HG02973 (cell line): ENCODE results near the gene ADAMTSL4.
A peak's percentile ranks its signal among the peaks of the same experiment; 100 is the strongest.
"Not testable (repeated sequence)": the region's sequence is repeated elsewhere in the genome, so short reads cannot be mapped to it uniquely, and the experiment has no call there.

Experiments
- ATAC-seq: cut with Tn5 transposase; IDR thresholded peaks from one replicate; pipeline ENCODE4 v1.9.1; 2021; ENCODE audit warnings: moderate library complexity; ENCODE audit not compliant: unreplicated experiment

ADAMTSL4 gene

DNA sequence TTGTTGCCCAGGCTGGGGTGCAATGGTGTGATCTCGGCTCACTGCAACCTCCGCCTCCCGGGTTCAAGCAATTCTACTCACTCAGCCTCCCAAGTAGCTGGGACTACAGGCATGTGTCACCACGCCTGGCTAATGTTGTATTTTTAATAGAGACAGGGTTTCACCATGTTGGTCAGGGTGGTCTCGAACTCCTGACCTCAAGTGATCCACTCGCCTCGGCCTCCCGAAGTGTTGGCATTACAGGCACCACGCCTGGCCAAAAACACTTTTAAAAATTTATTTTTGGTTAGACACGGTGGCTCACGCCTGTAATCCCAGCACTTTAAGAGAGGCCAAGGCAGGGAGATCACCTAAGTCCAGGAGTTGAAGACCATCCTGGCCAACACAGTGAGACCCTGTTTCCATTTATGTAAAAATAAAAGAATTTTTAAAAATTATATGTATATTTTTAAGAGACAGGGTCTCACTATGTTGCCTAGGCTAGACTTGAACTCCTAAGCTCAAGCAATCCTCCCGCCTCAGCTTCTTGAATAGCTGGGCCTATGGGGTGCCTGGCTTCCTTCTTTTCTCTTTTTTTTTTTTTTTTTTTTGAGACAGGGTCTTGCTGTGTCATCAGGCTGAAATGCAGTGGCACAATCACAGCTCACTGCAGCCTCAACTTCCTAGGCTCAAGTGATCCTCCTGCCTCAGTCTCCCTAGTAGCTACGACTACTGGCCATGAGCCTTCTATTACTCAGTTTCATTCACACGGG lies 16.2 kb downstream of the ADAMTSL4 start:
- not testable (repeated sequence) for ATAC-seq

DNA sequence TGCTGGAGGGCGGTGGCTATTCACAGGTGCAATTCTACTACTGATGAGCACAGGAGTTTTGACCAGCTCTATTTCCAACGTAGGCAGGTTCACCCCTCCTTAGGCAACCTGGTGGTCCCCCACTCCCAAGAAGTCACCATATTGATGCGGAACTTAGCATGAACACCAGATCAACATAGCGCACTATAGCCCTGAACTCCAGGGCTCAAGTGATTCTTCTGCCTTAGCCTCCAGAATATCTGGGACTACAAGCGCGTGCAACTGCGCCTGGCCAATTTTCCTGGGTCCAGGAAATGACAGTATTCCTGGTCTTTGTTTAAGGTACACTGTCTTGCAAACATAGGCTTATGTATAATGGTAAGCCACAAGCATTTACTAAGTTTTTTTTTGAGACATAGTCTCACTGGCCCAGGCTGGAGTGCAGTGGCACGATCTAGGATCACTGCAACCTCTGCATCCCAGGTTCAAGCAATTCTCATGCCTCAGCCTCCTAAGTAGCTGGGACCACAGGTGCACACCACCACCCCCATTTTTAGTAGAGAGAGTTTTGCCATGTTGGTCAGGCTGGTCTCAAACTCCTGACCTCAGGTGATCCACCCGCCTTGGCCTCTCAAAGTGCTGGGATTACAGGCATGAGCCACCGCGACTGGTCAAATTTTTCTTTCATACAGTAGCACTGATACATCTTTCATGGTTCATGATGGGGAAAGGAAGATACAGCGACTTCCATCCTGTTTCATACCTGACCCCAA lies 17.6 kb downstream of the ADAMTSL4 start:
- no peak for ATAC-seq

DNA sequence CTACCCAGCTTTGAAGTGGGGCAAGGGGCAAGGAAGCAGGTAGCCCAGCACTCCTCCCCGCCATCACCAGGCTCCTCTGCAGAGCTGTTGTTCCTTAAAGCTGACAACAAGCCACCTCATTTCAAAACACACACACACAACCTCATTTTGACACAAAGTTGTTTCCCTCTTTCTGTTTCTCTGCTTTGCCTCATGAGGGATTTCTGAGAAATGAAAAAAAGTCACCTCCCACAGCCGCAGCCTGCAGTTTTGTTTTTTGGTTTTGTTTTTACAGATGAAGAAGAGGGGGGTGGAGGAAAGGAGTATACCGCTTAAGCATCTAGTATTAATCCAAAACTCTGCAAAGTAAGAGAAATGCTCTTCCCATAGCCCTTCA lies 18.1 kb downstream of the ADAMTSL4 start:
- ATAC-seq: peak; percentile 24

DNA sequence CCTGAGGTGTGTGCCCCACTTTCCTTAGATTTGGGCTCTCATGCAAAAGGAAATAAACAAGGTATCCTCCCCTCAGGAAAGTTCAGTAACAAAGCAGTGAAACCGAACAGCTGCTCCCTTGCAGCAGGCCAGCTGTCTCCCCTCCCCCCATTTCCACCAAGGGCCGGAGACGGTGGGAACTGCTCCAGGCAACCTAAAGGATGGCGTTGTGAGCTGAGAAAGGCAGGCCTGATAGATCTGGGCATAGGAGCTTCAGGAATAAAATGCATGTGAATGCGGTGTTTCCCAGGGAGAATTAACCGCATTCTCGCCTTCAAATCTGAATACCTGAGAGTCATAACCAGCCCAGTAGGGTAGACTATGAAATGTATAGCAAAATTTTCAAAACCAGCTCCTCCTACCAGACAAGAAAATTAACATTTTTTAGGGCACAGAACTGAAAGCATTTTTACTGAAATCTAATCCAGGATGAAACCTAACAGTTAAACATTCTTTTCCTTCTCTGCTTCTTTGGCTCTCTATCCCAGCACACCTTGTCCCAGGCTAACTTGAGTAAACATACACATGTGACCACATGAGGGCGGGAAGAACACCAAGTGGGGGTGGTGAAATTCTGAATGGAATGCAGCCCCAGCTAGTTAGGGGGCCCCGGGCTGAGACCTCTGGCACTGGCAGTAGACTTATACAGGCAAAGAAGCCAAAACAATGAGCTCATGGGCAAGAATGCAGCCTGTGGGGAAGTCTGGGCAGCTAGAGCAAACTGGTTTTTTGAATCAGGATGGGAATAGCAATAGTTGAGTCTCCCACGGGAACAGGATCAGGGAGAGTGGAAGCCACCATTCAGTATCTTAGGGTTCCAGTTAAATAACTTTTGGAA lies 18.7 kb downstream of the ADAMTSL4 start:
- peak; percentile 16 for ATAC-seq

DNA sequence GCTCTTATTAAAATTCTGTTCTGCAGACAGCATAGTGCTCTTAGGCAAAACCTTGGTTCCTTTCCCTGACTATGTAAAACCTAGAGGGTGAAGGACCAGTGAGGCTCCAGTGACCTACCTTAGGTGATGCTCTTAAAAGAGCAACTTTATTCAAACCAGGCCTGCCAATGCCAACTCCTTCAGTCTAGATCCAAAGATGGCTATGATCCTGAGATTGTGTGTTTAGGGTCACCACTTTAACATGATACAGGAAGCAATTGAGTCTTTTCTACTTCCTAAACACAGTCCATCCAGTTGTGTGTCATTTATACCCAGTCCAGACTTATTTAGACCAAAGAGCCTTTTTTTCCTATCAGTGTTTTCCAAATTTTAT lies 19.4 kb downstream of the ADAMTSL4 start:
- ATAC-seq: no peak

DNA sequence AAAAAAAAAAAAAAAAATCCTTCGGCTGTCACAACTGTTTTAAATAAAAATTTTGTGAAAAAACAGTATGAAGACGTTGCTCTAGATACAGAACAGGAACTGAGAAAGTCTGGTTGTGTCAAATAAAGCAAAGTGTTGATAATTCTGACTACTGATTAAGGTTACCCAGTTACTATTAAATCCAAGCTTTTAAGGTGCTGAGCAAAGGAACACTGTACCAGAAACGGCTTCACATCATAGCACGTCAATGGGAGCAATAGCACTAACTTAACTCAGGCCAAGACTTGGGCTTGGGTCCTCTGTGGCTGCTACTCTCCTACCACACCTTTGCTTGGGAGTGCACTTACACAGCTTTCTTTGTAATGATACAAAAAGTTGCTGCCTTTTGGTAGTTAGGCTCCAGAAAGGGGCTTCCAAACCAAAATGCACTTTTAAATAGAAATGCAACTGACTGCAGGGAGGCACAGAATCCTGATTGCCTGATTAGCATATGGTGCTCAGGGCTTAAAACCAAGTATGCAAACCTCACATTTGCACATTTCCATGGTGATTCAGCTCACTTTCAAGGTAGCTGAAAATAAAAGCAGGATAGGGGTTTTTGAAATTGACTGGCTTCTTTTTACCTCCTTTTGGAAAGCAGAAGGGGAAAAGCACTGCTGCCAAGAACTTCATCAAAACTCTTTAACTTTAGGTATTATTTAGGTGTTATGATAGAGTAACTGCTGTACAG lies 23.9 kb downstream of the ADAMTSL4 start:
- no peak for ATAC-seq

DNA sequence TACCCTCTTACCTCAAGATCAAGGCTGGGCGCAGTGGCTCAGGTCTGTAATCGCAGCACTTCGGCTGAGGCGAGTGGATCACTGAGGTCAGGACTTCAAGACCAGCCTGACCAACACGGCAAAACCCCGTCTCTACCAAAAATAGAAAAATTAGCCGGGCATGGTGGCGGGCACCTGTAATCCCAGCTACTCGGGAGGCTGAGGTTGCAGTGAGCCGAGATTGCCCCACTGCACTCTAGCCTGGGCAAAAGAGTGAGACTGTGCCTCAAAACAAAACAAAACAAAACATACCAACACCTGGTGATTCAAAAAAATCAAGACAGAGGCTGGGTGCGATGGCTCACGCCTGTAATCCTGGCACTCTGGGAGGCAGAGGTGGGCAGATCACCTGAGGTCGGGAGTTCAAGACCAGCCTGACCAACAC lies 24.5 kb downstream of the ADAMTSL4 start:
- ATAC-seq: not testable (repeated sequence)

DNA sequence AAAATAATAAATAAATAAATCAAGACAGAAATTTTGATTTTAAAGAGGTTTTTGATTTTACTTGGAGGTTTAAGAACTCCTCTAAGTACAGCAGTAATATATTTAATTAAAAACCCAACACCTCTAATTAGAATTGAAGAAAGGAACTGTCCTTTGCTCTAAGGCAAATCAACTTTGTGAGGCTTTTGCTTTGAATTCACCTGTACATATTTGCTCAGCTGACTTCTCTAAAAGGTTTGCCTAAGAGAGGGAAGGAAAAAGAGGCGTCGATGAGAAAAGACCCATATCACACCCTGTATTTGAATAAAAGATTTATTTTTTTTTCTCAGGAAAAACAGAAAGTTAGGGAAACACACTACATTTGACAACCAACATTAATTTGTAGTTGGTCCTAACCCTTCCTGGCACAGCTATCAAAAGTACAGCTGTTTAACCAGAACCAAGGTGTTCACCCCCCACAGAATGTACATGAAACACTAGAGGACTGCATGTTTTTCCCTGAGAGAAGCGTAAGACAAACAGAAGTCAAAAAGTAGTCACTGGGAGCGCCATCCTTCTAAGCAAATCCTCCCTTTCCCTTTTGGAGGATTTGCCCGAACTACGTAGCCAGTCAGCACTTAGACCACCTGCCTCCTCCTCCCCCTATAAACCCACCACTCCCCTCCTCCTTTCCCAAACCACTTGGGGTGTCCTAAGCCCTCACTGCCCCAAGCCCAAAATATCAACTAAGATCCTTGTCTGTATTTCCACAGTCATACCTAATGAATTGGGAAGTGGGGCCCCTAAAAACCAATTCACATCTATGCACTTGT lies 25.3 kb downstream of the ADAMTSL4 start:
- ATAC-seq: no peak

DNA sequence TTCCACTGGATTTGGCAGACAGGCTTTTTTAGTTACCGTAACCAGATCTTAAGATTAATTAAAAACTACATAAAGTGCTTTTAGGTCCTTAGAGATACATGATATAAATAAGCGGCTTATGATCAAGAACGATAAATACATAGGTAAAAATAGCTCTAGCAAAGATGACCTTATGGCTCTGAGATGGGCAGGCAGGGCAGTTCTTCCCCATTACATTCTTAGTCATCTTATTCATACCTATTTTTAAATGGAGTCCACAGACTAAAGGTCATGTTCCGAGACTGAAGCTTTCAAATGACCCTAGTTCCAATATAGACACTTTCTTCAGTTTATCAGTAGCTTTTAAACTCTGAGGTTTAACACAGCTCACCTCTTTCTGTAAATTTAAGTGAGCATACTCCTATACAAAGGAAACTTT lies 25.9 kb downstream of the ADAMTSL4 start:
- no peak for ATAC-seq

DNA sequence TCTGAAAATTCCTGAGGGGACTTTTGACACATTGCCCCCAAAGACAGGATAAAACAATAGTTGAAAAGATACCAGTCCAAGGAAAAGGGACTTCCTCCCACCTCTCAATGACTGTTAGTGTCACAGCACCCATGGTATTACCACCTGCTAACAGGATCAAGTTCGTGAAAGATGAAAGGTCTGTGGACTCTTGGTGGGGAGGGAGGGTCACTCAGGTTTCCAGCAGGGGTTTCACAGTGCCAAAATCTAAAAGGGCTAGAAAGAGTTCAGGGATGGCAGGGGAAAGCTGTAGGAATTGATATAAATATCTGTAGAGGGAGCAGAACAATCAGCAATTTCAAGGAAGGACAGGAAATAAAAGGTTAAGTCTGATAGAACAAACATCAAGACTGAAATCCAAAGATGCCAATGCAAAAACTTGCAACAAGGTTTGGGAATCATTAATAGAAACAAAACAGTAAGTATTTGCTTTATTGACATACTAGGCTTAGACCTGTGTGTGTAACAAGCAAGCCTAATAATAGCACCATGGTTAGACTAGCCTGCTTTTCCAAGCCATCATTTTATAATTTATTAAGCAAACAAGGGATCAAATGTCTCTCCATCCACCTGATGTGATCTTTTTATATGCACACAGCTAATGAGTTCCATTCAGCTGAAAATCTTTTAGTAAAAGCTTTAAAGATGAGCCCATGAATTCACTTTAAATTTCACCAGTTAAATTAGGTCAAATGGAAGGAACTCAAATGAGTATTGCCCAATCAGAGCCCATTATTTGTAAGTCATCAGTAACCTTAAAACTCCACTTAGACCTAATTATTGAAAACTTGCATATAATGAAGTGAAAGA lies 26.5 kb downstream of the ADAMTSL4 start:
- no peak for ATAC-seq

DNA sequence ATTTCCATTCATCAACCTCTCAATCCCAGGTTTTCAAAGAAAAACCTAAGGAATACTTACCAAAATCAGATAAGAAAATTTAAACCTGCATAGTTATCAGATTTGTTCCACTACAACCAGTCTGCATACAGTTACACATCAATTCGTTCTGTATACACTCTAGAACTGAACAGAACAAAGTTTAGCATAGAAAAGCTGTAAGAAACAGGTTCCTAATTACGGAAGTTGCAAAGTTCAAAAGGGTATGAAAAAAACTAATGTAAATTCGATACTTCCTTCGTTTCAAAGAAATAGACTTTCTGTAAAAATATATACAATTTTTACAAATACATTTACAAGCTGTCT lies 27.1 kb downstream of the ADAMTSL4 start:
- no peak for ATAC-seq

DNA sequence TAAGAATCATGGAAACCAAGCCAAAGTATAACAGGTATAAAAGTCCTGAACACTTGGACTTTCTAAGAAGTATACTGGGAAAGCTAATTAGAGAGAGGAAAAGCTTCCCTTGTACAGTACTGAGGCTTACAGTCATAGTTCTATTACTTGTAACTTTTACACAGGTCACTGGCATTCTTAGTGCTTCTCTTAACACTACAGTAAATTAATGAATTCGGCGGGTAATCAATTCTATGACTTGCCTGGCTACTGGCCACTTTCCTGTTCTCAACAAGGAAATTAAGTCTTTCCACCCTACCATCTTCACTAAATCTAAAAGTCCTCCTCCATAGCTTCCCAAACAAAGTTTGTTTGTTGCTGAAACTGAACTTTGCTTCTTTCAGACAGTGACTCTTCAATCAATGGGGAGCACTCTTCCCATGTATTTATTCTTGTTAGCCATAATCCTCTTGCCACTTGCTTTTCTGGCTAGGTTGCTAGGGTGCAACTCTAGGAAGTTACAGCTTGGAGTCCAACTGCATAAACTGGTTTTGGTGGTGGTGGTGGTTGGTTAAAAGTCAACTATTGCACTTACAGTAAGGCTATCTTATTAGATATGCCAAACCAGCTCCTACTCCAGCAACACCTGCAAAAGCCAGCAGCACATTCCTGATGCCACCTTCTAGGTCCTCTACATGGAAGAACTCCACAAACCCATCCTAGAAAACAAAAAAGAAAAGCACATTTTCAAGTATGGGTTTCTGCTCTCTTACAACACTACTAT lies 27.8 kb downstream of the ADAMTSL4 start:
- no peak for ATAC-seq

DNA sequence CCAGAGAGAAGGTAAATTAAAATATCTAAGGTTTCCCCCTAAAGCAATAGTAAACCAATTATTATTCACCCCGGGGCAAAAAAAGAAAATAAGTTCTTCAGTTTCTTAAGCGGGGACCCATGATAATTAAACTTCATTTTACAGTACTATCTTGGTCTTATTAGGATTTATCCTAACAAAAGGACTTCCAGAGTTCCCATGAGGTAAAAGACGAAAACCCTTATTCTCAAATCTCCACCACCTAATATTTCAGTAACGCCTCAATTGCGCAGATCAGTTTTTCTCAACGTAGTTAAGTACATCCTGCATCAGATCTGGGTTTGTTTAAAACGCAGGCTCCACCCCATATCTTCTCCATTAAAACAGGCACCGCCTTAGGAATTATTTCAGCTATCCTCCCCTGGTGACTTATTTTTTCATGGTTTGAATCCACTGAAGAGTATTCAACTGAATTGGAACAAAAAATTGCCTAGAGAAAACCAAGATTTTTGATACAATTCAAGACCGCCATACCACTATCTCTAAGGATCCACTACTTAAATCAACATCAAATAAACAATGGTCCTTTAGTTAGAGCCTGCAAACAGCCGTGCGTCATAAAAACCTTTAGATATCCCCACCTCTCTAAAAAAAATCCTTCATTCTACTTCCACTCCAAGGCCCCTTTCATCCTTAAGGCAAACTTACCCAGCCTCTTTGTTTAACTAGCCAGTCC lies 28.5 kb downstream of the ADAMTSL4 start:
- no peak for ATAC-seq

DNA sequence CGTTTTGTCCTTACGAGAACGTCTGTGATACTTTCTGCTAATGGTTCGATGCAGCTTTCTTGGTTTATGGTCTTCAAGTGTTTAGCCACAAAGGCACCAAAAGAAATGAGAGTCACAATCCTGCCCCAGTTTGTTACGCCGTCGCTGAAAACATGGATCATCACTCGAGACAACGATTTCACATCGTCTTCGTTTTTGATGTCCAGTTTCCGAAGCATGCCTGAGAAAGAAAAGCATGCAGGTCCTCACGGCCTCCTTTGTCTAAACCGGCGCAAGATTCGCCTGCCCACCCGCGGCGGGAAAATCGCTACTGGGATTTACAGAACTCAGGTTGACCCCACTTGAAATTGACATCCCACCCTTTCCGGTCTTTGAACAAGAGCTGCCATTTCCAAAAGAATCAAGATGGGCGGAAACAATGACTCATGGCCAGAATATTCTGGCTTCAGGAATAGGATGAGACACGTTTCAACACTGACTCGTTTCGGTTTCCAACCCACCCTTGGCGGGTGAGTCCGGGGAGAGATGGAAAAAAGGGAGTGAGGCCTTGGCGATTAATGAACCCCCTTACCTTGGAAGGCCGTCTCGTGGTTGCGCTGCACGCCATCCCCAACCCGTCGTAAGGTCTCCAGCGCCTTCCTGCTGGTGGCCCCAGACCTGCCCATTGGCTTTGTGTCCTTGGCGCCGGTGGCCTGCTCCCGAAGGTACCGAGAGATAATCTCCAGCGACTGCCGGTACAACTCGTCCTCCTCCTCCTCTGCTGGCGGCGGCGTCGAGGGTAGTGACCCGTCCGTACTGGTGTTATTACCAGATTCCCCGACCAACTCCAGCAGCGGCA lies 29.3 kb downstream of the ADAMTSL4 start:
- ATAC-seq: peak; percentile 1

DNA sequence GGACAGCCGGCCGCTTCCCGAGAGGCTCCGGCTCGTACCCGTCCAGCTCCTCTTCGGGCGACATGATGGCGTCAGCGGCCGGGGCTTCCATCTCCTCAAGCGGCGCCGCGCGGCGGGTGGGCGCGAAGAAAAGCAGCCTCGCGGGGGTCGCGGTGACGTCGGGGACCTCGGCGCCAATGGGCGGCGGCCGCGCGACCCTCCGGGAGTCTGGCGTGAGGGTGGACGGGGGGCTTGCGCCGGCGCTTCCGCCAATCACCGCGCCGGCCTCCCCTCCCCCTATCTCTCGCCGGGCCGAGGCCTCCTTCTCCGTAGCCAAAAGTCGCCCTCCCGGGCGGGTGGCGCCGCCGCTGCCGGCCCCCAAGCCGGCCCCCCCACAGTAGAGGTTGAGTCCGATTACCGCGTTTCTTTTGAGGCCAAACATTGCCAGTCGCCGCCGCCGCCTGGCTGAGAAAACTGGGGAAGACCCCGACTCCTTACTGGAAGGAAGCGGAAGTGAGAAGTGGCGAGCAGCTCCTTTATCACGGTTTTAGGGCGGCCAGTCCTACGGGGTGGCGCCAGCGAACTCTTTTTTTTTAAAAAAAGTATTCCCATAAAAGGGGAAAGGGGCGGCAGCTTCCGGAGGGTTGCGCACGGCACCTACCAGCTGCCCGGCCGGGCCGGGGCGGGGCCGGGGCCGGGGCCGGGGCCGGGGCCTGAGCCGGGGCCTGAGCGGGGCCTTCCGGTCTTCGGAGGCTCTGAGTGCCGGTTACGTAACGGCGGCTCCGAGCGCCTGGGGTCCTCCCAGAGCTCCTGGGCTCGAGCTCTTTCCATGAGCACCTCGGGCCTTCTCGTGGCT lies 30.1 kb downstream of the ADAMTSL4 start, which contains the start of gene MCL1:
Gene MCL1 (minus strand): TSS at position 501 of the 835 bp plus-strand sequence. CDS start 80 bp downstream, at position 421.
- peak; percentile 71 for ATAC-seq
